Uterus (tissue), 2 donors: ENCODE data around the gene IL21R.

ENCODE experiments used
- CTCF ChIP-seq, 4 experiments: fragments of 200-600 bp in 2 of 4; fragments of 450-650 bp in 2 of 4; sonication (generic) in 2 of 4; IDR thresholded peaks; one replicate each; pipeline ENCODE4 v1.5.1; 2016 to 2019; ENCODE audit warnings: antibody characterized with exemption in 4 of 4, mild to moderate bottlenecking in 2 of 4, moderate library complexity in 1 of 4
- POLR2A ChIP-seq, 2 donors: fragments of 450-650 bp; IDR thresholded peaks; one replicate each; pipeline ENCODE4 v1.6.1; 2016; ENCODE audit warnings: antibody characterized with exemption in 2 of 2, mild to moderate bottlenecking in 1 of 2, moderate library complexity in 1 of 2

GRCh38 chr16:27450196-27450549, 48.2 kb downstream of the IL21R start:
- no peak for TF ChIP-seq CTCF (IDR thresholded peaks at IDR 0.05)
- no peak for TF ChIP-seq POLR2A (IDR thresholded peaks at IDR 0.05)
